Epithelial cell of prostate (primary cell): ENCODE results near the gene CYP4F2.

Experiments used
- DNase-seq: peaks from one replicate; pipeline ENCODE4 v3.0.0-alpha.2; 2011; ENCODE audit warnings: low read depth, low spot score
- H3K27ac ChIP-seq: fragments of 450-650 bp; 2 replicates; pipeline ENCODE4 v1.5.1; 2017; ENCODE audit warnings: mild to moderate bottlenecking

Gene CYP4F2

DNA sequence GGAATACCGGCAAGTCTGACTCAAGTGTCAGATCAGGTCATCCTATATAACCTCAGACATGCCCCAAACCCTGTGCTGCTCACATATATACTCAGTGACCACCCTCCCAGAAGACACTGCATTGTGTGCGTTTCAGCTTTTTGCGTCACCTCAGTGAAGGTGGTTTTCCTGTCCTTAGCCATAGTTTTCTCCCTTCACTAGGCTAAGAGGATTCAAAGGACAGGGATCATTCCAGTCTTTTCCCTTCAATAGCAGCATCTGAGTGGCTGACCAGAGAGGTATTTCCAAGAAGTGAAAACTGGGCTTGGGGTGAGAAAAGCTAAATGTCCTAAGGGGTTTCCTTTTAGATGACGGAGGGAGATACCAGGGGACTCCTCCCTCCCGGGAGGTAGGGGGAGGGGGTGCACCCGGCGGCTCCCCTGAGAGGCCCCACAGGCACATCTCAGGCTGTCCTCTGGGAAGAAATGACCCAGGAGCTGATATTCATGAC, 69.7 kb downstream of the CYP4F2 start:
- DNase-seq = no peak
- H3K27ac ChIP-seq = peak overlapping the region; percentile 89
